ENCODE measurements around the gene TSC2.

TSC2 gene

DNA sequence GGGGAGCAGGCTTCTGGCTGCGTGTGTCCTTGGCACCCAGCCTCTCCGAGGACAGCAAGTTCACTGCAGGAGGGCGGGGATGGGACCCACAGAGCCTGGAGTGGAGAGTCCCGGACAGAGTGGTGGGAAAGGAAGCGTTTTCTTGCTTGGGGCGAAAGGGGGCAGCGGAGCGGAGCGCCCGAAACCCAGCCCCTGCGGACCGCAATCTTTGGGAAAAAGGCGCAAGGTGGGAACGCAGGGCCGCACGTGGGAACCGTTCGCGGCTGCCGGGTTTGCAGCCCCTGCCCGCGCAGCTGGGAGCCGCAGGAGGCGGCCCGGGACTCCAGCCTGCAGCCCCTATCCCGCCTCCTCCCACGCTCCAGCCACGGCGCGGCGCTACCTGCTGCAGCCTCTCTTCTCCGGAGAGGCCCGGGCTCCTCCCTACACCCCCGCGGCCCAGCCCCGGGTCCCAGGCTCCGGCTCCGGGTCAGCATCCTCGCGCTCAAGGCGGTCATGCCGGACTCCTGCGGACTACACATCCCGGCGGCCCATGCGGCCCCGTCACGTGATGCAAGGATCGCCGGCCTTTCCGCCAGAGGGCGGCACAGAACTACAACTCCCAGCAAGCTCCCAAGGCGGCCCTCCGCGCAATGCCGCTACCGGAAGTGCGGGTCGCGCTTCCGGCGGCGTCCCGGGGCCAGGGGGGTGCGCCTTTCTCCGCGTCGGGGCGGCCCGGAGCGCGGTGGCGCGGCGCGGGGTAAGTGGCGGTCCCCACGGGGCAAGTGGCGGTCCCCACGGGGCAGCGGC, at the start of gene TSC2, which contains the start of gene NTHL1:
TSC2 (plus strand) TSS at position 656 of the 786 bp plus-strand sequence. CDS start 631 bp downstream, outside the sequence.
NTHL1 (minus strand) TSS at position 505 of the 786 bp plus-strand sequence; CDS start at position 494, 11 bp downstream.
- DNase-seq = peak; percentile 84

DNA sequence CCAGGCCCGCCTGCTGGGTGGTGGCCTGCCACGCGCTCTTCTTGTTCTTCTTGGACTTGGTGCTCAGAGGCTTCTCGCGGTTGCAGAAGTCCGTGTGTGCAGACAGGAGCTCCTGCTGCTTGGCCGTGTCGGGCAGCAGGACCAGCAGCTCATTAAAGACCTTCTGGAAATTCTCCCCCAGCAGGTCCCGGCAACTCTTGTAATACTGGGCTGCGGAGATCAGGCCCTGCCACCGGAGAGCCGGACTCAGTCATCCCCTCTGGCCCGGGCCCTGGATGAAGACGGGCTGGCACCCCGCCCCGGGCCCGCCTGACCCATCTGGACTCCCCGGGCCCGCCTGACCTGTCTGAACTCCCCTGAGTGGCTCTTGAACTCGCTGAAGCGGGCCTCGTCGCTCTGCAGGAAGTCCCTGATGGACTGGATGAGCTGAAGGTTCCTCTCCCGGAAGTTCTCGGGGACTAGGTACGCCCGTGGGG, 49.4 kb upstream of the TSC2 start:
- DNase-seq = no peak

DNA sequence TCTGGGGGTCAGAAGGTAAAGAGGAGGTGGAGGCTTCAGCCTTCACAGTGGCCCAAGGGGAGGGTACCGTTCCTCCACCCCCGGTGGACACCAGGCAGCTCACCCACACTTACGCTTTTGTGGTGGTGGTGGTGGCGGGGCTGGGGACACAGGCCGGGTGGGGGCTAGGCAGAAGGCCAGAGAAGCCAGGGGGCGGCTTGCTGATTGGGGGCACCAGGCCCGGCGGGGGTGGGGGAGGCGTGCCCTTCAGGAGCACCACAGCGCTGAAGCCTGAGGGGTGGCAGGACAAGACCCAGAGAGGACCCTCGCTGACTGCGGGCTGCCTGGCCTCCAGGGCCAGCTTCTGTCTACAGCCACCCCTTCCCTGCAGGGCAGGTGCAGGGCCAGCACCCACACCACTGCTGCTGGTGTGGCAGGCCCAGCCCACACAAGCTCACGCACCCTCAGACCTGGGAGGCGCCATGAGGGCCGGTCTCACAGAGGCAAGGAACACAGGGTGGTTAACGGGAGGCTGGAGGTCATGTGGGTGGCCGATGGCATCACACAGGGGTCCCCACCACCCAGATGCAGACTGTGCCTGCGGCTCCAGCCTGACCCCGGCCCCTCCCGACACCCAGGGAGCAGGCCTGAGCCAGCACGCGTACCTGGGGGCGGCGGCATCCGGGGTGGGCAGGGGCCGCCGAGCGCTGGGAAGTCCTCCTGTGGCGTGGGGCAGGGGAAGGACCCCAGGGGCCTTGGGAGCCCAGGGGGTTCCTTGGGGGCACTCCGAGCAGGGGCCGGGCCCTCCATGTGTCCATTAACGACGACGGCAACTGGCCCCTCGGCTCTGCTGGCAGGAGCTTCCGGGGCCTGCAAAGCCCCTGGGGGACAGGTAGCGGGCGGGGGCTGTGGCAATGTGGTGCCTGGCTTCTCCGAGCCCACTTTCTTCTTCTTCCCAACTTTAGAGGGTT, 48.7 kb upstream of the TSC2 start:
- no peak for DNase-seq

DNA sequence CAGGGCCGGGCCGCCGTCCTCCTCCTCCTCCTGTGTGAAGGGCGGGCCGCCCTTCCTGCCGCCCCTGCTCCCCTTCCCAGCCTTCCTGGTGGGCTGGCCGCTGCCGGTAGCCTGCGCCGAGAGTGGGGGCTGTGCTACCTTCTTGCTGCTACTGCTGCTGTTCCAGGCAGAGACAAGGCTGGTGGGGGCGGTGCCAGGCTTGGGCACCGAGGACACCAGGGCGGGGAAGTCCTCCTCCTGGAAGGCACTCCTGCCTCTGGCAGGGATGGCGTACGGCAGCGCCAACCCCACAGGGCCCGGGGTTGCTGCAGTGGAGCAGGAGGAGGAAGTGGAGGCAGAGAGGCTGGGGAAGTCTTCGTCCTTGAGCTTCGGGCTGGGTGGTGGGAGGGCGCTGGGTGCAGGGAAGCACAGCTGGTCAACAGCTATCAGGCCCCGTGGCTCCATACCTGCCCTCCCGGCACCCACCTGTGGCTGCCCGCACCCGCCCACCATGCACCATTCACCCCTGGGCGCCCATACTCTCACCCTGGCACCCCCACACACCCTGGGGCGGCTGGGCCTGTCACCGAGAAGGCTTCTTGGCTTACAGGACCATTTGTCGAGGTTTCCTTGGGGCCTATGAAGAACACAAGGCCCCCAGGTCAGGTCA, 47.8 kb upstream of the TSC2 start:
- DNase-seq = no peak

DNA sequence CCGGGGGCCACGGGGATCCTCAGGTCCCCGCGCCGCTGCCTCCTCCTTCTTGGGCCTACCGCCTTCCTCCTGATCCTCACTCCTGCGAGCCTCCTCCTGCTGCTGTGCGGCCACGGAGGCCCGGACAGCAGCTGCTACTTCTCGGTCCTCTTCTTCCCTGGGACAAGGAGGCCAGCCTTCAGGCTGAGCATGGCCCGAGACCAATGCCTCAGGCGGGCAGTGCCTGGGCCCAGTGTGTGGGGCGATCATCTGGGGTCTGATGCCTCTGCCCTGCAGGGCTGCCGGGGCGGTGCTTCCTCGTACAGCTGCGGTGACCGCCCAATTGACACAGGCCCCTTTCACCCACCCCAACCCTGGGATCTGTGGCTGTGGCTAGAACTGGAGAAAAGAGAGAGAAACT, 46.8 kb upstream of the TSC2 start:
- no peak for DNase-seq

DNA sequence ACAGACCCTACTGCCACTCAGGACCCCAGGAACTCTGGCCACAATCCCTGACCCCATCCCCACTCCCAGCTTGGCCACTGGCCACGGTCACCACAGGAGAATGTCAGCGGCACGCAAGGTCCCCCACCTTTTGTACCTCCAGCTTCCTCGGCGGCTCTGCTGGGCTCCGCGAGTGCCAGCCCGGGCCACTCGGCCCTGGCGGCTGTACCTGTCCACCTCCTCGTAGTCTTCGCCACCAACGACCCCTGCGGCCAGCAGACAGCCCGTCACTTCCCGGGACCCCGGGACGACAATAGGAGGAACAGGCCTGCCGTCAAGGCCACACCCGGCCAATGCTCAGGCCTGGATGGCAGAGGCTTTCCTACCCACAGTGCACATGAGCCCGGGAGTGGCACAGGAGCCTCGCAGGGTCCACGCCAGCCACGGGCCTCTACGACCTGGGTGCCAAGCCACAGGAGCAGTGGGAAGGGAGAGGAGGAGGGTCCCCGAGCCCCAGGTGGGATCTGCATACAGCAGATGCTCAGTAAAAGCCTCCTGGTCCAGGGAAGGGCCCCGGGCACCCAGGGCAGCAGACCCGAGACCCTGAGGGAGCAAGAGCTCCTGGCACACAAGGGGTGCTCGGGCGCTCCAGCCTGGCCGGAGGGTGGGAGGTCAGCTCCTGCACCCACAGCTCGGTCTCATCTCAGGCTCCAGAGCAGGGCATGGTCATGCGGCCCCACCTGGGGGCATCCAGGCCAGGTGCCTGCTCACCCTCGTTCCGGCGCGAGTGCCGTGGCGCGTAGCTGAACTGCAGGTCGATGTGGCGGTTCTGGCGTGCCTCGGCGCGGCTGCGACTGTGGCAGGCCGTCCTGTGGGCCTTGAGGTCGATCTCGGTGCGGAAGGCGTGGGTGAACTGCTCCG, 46.1 kb upstream of the TSC2 start:
- DNase-seq = no peak

DNA sequence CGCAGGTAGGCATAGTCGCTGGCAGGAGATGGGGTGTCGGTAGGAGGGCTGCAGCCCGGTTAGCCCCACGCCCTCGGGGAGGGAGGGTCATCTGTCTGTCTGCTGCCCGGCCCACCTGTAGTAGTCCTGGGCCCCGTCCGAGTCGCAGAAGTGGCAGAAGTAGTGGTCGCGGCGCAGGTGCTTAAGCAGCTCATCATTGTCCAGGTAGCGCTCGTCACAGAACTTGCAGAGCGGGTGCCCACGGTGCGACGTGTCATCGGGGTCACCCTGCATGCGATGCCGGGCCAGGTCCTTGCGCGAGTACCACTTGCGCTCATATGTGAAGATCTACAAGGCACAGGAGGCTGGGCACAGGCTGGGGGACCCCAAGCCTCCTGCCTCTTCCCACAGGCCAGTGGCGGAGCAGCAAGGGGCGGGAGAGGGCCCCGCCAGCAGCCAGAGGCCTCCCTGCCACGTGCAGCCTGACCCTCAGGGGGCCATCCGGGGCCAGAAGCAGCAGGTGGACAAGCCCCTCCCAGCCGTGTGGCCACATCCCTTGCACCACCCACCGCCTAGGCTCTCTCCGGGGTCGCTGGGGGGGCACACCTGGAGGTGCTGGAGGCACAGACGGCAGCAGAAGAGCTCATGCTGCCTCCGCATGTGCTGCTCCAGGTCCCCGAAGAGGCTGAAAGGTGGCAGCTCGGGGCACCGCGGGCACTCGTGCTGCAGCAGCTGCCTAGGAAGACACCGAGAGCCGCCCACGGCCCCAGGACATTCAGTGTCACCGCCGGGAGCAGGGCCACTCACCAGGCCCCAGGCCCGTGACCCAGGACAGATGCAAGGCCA, 45.2 kb upstream of the TSC2 start:
- no peak for DNase-seq

DNA sequence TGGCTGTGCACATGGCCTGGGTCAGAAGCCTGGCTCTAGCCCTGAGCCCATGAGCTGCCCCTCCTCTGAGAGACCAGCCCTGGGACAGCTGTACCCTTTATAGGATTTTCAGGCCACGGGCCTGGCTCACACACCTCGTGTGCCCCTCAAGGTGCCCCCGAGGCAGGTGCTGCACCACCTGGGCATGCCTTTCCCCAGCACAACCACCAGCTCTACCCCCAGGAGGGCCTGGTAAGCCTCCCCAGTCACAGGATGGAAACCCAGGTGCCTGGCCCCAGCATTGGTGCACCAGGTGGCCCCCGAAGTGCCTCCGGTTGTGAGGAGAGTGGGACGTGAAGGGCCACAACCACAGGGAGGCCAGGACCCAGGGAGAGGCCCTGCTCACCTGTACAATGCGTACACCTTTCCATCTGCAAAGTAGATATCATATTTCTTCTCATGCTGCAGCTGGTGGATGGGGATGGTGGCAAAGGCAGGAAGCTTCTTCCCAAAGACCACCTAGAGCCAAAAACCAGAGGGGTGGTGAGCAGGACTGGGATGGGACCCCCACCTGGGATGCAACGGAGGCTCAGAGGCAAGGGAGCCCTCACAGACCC, 44.5 kb upstream of the TSC2 start:
- DNase-seq = no peak

DNA sequence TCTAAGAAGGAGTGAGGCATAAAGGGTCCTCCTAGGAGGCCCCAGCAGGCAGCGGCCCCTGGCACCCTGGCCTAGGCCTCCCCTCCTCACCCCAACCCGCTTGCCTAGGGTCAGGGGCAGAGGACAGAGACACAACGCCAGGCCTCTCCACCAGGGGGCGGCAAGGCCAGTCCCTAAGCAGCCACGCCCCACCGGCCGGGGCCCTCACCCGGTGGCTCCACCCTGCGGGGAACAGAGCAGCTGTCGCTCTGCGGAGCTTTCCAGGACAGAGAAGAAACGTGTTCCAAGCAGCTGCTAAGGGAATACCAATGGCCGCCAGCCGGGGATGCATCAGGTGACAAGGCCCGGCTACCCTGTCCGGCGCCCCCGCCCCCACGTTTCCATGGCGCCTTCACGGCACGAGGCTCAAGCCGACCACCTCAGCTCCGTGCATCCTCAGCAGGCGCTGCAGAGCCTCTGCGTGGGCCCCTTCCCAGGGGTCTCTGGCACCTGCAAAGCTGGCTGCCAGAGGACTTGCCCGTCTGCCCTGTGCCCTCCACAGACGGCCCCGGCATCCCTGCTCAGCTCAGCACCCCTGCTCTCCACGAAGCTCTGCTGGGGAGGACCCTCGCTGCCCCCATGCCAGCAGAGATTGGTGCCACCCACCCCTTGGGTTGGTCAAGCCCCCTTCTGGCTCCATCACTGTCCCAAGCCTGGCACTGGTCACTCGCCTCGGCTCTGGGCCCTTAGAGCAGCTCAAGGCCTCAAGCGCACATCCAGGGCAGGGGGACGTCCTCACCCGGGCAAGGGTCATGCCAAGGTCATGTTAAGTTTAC, 43.8 kb upstream of the TSC2 start:
- peak; percentile 86 for DNase-seq

DNA sequence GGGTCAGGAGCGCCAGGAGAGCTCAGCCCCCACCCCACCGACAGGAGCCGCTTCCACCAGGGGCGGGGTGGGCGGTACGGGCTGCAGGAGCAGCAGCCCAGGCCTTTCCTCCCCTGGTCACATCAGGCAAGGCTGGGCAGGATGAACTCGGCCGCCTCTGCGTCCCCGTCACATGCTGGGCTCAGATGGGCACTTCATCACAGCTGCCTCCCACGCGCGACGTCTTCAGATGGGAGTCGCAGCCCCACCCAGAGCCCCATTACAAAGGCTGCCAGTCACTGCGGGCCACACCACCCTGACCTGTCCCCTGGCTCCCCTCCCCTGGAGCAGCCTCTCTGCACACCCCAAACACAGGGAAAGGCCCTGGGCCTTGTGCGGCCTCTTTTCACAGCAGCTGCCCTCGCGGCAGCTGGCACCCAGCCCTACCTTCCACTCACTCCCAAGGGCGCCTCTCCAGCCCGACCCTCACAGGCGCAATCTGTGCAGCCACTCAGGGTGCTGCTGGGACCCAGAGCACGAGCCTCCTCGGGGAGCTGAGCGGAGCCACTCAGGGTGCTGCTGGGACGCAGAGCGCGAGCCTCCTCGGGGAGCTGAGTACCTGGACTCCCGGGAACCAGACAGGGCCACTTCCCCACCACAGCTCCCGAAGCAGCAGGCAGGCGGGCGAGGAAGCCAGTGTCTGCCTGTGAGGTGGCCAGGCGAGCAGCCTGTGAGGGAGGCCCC, 42.8 kb upstream of the TSC2 start:
- DNase-seq = no peak

DNA sequence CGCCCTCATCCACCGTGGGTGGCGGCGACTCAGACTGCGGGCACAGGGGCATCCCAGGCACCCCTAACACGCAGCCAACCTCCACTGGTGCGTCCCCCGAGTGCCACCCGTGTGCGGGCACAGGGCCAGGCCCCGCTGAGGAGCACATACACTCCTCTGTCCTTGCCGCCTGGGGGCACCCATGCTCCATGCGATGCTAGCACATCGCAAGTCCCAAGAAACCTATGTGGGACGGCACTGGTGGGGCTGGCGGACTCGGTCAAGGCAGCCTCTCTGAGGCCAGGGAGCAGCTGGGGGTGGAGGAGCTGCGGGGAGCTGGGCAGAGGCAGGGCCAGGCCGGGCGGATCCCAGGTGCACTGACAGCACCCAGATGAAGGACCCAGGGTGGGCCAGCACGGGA, 42.1 kb upstream of the TSC2 start:
- no peak for DNase-seq

DNA sequence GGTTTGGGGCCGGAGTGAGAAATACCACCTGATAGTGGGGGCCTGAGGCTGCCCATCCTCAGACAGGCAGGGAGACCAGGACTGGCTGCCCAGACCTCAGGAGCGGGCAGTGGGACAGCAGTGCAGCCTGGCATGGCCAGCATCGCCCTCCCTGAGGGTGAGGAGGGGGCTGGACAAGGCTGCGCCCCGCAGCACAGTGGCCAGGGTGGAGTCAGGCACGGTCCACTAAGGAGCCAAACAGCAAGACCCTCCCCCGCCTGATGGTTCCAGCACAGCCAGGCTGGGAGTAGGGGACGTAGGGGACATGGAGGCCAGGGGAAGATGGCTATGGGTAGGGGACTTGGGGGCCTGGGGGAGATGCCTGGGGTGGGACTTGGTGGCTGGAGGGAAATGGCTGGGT, 41.5 kb upstream of the TSC2 start:
- DNase-seq = no peak

DNA sequence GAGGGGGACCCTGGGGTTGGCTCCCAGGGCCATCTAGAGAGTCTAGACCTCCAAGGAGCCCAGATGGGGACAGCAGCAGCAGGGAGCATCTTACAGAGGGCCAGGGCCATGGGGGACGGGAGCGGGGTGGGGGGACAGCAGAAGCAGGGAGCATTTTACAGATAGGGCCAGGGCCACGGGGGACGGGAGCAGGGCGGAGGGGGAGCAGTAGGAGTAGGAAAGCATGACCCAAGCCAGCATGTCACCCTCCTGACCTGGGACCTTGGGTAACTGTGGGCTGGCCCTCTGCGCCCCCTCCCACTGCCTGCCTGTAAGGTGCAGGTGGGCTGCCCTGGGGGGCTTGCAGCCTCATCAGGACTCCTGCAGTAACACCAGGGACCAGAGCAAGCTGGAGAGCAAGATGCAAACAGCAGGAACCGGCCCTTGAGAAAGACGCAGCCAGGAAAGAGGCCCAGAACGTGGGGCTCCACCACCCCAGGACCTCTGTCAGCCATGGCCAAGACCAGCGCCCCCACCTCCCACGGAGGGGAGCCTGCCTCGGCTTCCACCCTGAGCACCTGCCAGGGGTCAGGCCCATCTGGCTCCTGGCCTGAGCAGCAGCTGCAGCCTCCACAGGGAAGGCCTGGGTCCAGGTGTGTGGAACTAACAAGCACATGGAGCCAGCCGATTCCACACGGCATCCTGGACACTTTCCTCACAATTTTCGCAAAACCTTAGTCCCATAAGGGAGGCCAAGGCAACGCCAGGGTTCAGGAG, 40.5 kb upstream of the TSC2 start:
- no peak for DNase-seq

DNA sequence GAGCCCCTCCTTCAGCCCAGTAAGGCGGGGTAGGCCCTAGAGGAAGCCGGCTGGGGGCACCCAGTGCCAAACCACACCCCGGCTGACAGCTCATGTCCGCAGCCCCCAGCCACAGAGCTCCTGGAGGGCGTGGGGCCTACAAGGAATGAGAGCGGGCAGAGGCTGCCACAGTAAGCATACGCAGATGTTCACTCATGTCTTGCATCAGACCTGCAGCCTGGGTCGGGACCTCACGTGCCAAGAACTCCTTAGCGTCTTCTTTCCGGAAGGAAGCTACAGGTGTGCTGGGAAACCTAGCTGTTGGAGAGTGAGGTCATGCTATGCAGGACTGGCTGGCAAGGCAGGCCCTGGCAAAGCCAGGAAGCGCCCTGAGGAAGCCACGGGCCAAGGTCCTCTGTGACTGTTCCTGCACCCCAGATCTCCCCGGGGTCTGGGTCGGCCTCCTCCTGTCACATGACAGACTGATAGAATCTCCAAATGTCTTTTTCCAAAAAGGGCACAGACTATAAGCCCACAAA, 39.7 kb upstream of the TSC2 start:
- no peak for DNase-seq

DNA sequence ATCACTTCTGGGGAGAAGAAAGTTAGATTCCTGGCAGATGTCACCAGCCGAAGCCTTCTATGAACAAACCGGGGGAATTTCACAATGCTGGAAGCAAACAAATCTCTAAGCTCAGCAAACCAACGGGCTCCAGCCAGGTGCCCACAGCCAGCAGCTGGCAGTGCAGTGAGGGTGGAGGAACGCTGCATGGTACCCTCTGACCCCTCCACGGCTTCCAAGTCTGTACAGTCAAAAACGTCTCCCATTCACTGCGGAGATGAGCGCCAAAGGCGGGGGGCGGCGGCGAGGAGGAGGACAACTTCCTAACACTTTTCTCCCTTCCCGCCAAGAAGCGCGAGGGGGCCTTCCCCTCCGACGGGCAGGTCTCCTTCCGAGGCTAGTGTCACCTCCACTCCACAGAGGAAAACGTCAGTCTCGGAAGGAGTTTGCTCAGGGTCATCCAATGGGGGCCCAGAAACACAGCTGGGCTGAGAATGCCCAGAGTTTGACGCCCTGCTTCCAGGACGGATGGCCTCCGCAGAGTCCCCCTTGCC, 39.1 kb upstream of the TSC2 start:
- no peak for DNase-seq

DNA sequence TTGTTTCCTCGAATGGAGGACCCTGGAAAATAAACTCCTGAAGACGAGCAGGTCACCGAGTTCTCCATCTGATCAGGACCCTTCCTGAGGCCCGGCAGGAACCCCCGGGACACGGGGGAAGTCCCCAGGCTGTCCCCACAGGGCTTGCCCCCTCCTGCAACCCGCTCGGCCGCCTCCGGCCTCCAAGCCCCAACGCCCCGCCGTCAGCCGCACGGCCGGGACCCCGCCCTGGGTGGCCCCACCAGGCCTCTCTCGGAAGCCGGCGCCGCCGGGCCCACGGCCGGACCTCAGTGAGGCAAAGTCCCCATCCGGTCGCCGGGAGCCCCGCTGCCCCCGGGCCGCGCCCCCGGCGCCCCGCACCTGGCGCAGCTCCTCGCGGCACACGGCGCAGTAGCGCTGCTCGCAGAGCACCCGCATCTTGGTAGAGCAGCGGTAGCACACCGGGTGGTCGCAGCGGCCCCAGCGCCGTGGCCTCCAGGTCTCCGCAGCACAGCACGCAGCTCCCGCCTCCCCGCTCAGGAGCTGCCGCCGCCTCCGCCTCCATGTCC, 38.5 kb upstream of the TSC2 start:
- DNase-seq = no peak

DNA sequence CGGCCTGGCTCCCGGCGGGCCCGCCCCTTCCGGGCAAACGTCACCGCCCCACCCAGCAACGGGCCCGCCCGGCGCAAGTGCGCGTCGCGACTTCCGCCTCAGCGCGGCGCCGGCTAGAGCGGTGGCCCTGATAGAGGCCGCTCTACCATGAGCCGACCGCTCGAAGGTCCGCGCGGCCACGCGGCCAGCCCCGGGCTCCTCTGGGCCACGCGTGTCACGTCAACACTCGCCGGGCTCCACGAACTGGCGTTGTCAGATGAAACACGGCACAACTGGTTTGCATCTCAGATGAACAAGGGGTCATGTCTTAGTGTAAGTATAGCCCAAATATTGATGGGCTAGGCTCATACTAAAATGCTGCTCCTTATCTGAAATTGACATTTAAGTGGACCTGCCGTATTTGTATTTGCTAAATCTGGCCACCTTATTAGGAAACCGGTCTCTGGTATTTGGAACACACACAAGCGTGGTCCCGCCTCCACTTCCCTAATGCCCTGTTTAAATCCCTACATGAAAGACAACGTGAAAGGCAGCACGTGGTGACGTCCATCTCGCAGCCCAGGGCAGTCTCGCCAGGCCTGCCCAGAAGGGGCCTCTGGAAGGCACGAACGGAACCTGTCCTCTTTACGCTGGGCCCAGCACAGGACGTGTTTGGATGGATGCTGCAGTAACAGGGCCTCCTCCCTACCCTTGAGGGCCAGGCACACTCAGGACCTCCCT, 37.8 kb upstream of the TSC2 start, which contains the start of gene ZNF598:
ZNF598 (minus strand) TSS at position 31 of the 720 bp plus-strand sequence.
- DNase-seq = peak; percentile 59
